K562 (cell line): ENCODE results near the gene MAP10. TPM values are rescaled to one million over a fixed set of nuclear protein-coding genes. Genes with fewer than 3 reads are reported as not detected.

Experiments used
- ARNT ChIP-seq, 2 experiments: fragments of 450-650 bp; IDR thresholded peaks; 2 replicates each; pipeline ENCODE4 v1.6.1; 2016; ENCODE audit warnings: mild to moderate bottlenecking in 1 of 2
- ATF1 ChIP-seq, 2 experiments: fragments of 450-650 bp in 1 of 2; IDR thresholded peaks; 2 replicates each; pipeline ENCODE4 v1.6.1; 2016; ENCODE audit warnings: missing compliant biosample characterization in 1 of 2, missing genetic modification characterization in 1 of 2
- EP300 ChIP-seq: IDR thresholded peaks from 2 replicates; pipeline ENCODE4 v1.6.1; 2012; ENCODE audit warnings: low read length, improper control_type of control experiment
- FOXK1 ChIP-seq: sonication (generic); formaldehyde crosslinking; IDR thresholded peaks from 2 replicates; pipeline ENCODE4 v1.8.0; 2022; ENCODE audit warnings: missing genetic modification reagents, mild to moderate bottlenecking, borderline replicate concordance
- HNRNPL ChIP-seq: fragments of 200-400 bp; formaldehyde crosslinking; IDR thresholded peaks from 2 replicates; pipeline ENCODE4 v1.6.1; 2017; ENCODE audit warnings: low read depth, mild to moderate bottlenecking, low read length
- JUNB ChIP-seq: fragments of 450-650 bp; formaldehyde crosslinking; conservative IDR thresholded peaks from 2 replicates; pipeline ENCODE4 v1.4.0; 2020; ENCODE audit warnings: mild to moderate bottlenecking
- KDM1A ChIP-seq, 2 experiments: fragments of 450-650 bp; IDR thresholded peaks; 2 replicates each; pipeline ENCODE4 v1.6.1; 2016; ENCODE audit warnings: mild to moderate bottlenecking in 2 of 2
- MAX ChIP-seq: sonication (generic); formaldehyde crosslinking; IDR thresholded peaks from 2 replicates; pipeline ENCODE4 v1.9.0; 2022; ENCODE audit warnings: mild to moderate bottlenecking, missing genetic modification reagents
- MAZ ChIP-seq, 2 experiments: fragments of 450-650 bp in 1 of 2; sonication (generic) in 1 of 2; formaldehyde crosslinking; IDR thresholded peaks in 1 of 2; conservative IDR thresholded peaks in 1 of 2; 2 replicates each; pipeline versions ENCODE4 v1.4.0 to v1.5.0; 2020; ENCODE audit warnings: mild to moderate bottlenecking in 1 of 2, missing genetic modification reagents in 1 of 2
- MCM3 ChIP-seq: fragments of 450-650 bp; IDR thresholded peaks from 2 replicates; pipeline ENCODE4 v1.6.1; 2016
- MIER1 ChIP-seq: fragments of 450-650 bp; IDR thresholded peaks from 2 replicates; pipeline ENCODE4 v1.6.1; 2016; ENCODE audit warnings: antibody characterized with exemption, mild to moderate bottlenecking, low read depth
- POU5F1 ChIP-seq: fragments of 150-350 bp; IDR thresholded peaks from 2 replicates; pipeline ENCODE4 v1.6.1; 2014; ENCODE audit warnings: borderline replicate concordance, low read length, low read depth, mild to moderate bottlenecking; ENCODE audit not compliant: partially characterized antibody
- SMARCA5 ChIP-seq: fragments of 450-650 bp; IDR thresholded peaks from 2 replicates; pipeline ENCODE4 v1.6.1; 2016
- TAF15 ChIP-seq: fragments of 200-400 bp; formaldehyde crosslinking; IDR thresholded peaks from 2 replicates; pipeline ENCODE4 v1.6.1; 2017; ENCODE audit warnings: mild to moderate bottlenecking, low read depth, low read length, moderate library complexity
- USF1 ChIP-seq: sonication (generic); formaldehyde crosslinking; IDR thresholded peaks from 2 replicates; pipeline ENCODE4 v1.9.0; 2022; ENCODE audit warnings: mild to moderate bottlenecking, missing genetic modification reagents
- XRCC3 ChIP-seq: fragments of 450-650 bp; IDR thresholded peaks from 2 replicates; pipeline ENCODE4 v1.6.1; 2017; ENCODE audit warnings: mild to moderate bottlenecking, moderate library complexity
- ZNF197 ChIP-seq: fragments of 200-800 bp; sonication (Bioruptor generic); IDR thresholded peaks from 2 replicates; pipeline ENCODE4 v1.6.1; 2016; ENCODE audit warnings: low read depth, missing genetic modification characterization, missing compliant biosample characterization
- ZNF212 ChIP-seq: fragments of 450-650 bp; formaldehyde crosslinking; IDR thresholded peaks from 2 replicates; pipeline ENCODE4 v1.4.0; 2020; ENCODE audit warnings: mild to moderate bottlenecking
- ZNF764 ChIP-seq: fragments of 250-450 bp; sonication (Bioruptor Pico); IDR thresholded peaks from 2 replicates; pipeline ENCODE4 v1.4.0; 2020; ENCODE audit warnings: low read depth, mild to moderate bottlenecking, moderate library complexity
- polyA plus RNA-seq, 8 experiments: library from polyadenylated mRNA; depleted of rRNA in 4 of 8; stranded (reverse) in 5 of 8; unstranded in 3 of 8; fragments of >200 nt; fragmentation: Nextera tagmentation in 2 of 8; fragmentation: Illumina TruSeq in 1 of 8; extraction: Ambion mirVana in 2 of 8; extraction: Trizol in 1 of 8; gene quantifications; 2 replicates each; pipeline versions ENCODE4 v1.2.1 to v1.2.3, GENCODE V29; 2011 to 2014; ENCODE audit warnings: inconsistent platforms in 1 of 8, missing spikeins in 1 of 8
- total RNA-seq, 7 experiments: library from RNA; depleted of rRNA in 6 of 7; stranded (reverse); fragments of >200 nt in 6 of 7; fragmentation: Illumina TruSeq in 2 of 7; extraction: Trizol in 2 of 7; gene quantifications; 2 replicates each; pipeline versions ENCODE4 v1.2.1 to v1.2.3, GENCODE V29; 2011 to 2021; ENCODE audit warnings: low replicate concordance in 1 of 7
- TF ChIP-seq, protein P1 (sequence below): sonication (generic); IDR thresholded peaks from 2 replicates; pipeline ENCODE4 v1.6.1; 2016
- TF ChIP-seq, protein P2 (sequence below): fragments of 450-650 bp; conservative IDR thresholded peaks from 2 replicates; pipeline ENCODE4 v1.6.1; 2016; ENCODE audit warnings: missing genetic modification characterization, low read depth, mild to moderate bottlenecking, missing compliant biosample characterization, moderate library complexity
- TF ChIP-seq, protein P3 (sequence below): fragments of 250-450 bp; sonication (Bioruptor Pico); IDR thresholded peaks from 2 replicates; pipeline ENCODE4 v1.5.0; 2021
- TF ChIP-seq, protein P4 (sequence below): fragments of 450-650 bp; IDR thresholded peaks from 2 replicates; pipeline ENCODE4 v1.6.1; 2014; ENCODE audit warnings: low read depth, mild to moderate bottlenecking, moderate library complexity, borderline replicate concordance

The MAP10 gene
- total and polyA plus RNA-seq, 9 of the 15 experiments (the other 6 are each of a cell fraction or from before 2014, with no cell fraction given), result 0.11 to 0.98 (median 0.69) TPM

GRCh38 chr1:232805269-232806185 is at the start of gene MAP10 (continued):
- TF ChIP-seq, protein P1, sequence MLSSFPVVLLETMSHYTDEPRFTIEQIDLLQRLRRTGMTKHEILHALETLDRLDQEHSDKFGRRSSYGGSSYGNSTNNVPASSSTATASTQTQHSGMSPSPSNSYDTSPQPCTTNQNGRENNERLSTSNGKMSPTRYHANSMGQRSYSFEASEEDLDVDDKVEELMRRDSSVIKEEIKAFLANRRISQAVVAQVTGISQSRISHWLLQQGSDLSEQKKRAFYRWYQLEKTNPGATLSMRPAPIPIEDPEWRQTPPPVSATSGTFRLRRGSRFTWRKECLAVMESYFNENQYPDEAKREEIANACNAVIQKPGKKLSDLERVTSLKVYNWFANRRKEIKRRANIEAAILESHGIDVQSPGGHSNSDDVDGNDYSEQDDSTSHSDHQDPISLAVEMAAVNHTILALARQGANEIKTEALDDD, result peak; percentile 48; the same call in 1 of the 2 replicates
- no peak for TF ChIP-seq POU5F1
- TF ChIP-seq, protein P2, sequence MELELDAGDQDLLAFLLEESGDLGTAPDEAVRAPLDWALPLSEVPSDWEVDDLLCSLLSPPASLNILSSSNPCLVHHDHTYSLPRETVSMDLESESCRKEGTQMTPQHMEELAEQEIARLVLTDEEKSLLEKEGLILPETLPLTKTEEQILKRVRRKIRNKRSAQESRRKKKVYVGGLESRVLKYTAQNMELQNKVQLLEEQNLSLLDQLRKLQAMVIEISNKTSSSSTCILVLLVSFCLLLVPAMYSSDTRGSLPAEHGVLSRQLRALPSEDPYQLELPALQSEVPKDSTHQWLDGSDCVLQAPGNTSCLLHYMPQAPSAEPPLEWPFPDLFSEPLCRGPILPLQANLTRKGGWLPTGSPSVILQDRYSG (tag), result no peak
- TF ChIP-seq XRCC3, result no peak
- TF ChIP-seq, protein P3, sequence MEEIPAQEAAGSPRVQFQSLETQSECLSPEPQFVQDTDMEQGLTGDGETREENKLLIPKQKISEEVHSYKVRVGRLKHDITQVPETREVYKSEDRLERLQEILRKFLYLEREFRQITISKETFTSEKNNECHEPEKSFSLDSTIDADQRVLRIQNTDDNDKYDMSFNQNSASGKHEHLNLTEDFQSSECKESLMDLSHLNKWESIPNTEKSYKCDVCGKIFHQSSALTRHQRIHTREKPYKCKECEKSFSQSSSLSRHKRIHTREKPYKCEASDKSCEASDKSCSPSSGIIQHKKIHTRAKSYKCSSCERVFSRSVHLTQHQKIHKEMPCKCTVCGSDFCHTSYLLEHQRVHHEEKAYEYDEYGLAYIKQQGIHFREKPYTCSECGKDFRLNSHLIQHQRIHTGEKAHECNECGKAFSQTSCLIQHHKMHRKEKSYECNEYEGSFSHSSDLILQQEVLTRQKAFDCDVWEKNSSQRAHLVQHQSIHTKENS (CRISPR knock-in tag), result no peak
- TF ChIP-seq MIER1, result no peak
- TF ChIP-seq USF1 (CRISPR knock-in tag), result no peak
- TF ChIP-seq FOXK1, result no peak
- TF ChIP-seq ZNF197, result no peak
- TF ChIP-seq ZNF212, result no peak
- no peak for TF ChIP-seq ZNF764 (CRISPR knock-in tag)
- TF ChIP-seq EP300, result no peak
- no peak for TF ChIP-seq SMARCA5
- TF ChIP-seq, protein P4, sequence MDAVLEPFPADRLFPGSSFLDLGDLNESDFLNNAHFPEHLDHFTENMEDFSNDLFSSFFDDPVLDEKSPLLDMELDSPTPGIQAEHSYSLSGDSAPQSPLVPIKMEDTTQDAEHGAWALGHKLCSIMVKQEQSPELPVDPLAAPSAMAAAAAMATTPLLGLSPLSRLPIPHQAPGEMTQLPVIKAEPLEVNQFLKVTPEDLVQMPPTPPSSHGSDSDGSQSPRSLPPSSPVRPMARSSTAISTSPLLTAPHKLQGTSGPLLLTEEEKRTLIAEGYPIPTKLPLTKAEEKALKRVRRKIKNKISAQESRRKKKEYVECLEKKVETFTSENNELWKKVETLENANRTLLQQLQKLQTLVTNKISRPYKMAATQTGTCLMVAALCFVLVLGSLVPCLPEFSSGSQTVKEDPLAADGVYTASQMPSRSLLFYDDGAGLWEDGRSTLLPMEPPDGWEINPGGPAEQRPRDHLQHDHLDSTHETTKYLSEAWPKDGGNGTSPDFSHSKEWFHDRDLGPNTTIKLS, result peak; percentile 94
- TF ChIP-seq MAZ (CRISPR knock-in tag; conservative IDR thresholded peaks at IDR 0.05 in 1 of 2, IDR thresholded peaks at IDR 0.05 in 1 of 2), result peak; percentile 14 to 47; a peak in 1 of 4 replicates
- TF ChIP-seq JUNB (CRISPR knock-in tag), result no peak
- no peak for TF ChIP-seq ARNT (IDR thresholded peaks at IDR 0.05)
- no peak for TF ChIP-seq KDM1A (IDR thresholded peaks at IDR 0.05)
- TF ChIP-seq TAF15, result 0 out of 2 replicates have a peak, but pooled peaks have one; percentile 38
- no peak for TF ChIP-seq HNRNPL
- no peak for TF ChIP-seq MCM3
- no peak for TF ChIP-seq MAX (CRISPR knock-in tag)
- TF ChIP-seq ATF1 (CRISPR knock-in tag; IDR thresholded peaks at IDR 0.05), result no peak
- TF ChIP-seq ATF1 (tag; IDR thresholded peaks at IDR 0.05), result peak; percentile 46; the same call in 1 of the 2 replicates
